GM12892 (cell line): ENCODE results near the gene ADGRD2.

Source experiments
- POLR2A ChIP-seq: IDR thresholded peaks from 2 replicates; pipeline ENCODE4 v1.6.1; 2011; ENCODE audit warnings: low read depth, low read length, control low read depth
- POLR2AphosphoS5 ChIP-seq: IDR thresholded peaks from 2 replicates; pipeline ENCODE4 v1.6.1; 2011; ENCODE audit warnings: low read depth, low read length, control low read depth
- TAF1 ChIP-seq: IDR thresholded peaks from 2 replicates; pipeline ENCODE4 v1.6.1; 2011; ENCODE audit warnings: low read depth, mild to moderate bottlenecking, control low read depth, low read length, borderline replicate concordance

GRCh38 chr9:124514125-124514524, 63.9 kb downstream of the ADGRD2 start:
- TF ChIP-seq POLR2A (no peak), TAF1 (no peak), POLR2AphosphoS5 (no peak)
